SJSA1 (cell line): Measurements from ENCODE around the gene CELF5. TPM values are rescaled to one million over a fixed set of nuclear protein-coding genes. Genes with fewer than 3 reads are reported as not detected.

Experiments used
- DNase-seq, 2 experiments: peaks; one replicate each; pipeline ENCODE4 v3.0.0-alpha.2; 2015 to 2020; ENCODE audit warnings: low spot score in 2 of 2, low read depth in 1 of 2
- H3K27ac ChIP-seq: fragments of 250-450 bp; sonication (Bioruptor Pico); 2 replicates; pipeline ENCODE4 v1.5.1; 2020; ENCODE audit warnings: mild to moderate bottlenecking, moderate library complexity
- H3K27me3 ChIP-seq: fragments of 250-450 bp; sonication (Bioruptor Pico); replicated peaks from 2 replicates; pipeline ENCODE4 v1.5.1; 2020; ENCODE audit warnings: mild to moderate bottlenecking, moderate library complexity
- H3K36me3 ChIP-seq: fragments of 250-450 bp; sonication (Bioruptor Pico); 2 replicates; pipeline ENCODE4 v1.5.1; 2020; ENCODE audit warnings: mild to moderate bottlenecking
- H3K4me1 ChIP-seq: fragments of 250-450 bp; sonication (Bioruptor Pico); replicated peaks from 2 replicates; pipeline ENCODE4 v1.6.1; 2021; ENCODE audit warnings: mild to moderate bottlenecking
- H3K4me3 ChIP-seq: fragments of 250-450 bp; sonication (Bioruptor Pico); 2 replicates; pipeline ENCODE4 v1.5.1; 2020; ENCODE audit warnings: mild to moderate bottlenecking
- H3K9me3 ChIP-seq: fragments of 250-450 bp; sonication (Bioruptor Pico); replicated peaks from 2 replicates; pipeline ENCODE4 v1.5.1; 2020; ENCODE audit warnings: mild to moderate bottlenecking
- total RNA-seq: library from RNA; depleted of rRNA; stranded (reverse); fragments of >200 nt; shearing (Covaris generic); gene quantifications from 2 replicates; pipeline ENCODE4 v1.2.3, GENCODE V29; 2014

CELF5 gene
- total RNA-seq, 1 experiment from 2014 or later, result not detected

DNA sequence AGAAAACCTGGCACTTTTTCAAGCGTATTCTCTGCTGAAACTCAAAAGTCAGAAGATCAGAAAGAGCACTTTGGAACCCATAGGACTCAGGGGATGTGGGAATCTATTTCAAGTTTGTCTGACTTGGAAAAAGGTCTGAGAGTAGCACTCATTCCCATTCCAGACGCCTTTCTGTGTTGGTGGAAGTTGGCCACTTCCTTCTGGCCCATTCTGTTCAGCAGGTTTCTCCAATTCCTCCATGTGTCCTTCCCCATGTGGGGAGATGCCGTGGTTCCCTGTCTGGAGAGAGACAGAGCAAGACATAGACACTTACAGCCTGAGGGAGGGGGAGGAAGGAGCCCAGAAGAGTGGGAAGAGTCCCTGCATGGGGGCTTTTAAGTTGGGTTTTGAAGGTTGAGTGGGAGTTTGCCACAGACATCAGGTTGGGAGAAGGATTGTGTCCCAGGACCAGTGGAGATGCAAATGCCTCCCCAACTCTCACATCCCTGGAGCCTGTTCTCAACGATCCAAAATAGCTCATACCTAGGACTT lies 48.0 kb downstream of the CELF5 start:
- Histone ChIP-seq H3K27ac (no peak overlapping the region), H3K4me1 (peaks cover 8% of the 10 kb centered on the region), H3K36me3 (no peaks in the 10 kb centered on the region), H3K9me3 (no peaks in the 10 kb centered on the region), H3K27me3 (peaks cover 39% of the 10 kb centered on the region), H3K4me3 (no peak overlapping the region)
- DNase-seq, result no peak

DNA sequence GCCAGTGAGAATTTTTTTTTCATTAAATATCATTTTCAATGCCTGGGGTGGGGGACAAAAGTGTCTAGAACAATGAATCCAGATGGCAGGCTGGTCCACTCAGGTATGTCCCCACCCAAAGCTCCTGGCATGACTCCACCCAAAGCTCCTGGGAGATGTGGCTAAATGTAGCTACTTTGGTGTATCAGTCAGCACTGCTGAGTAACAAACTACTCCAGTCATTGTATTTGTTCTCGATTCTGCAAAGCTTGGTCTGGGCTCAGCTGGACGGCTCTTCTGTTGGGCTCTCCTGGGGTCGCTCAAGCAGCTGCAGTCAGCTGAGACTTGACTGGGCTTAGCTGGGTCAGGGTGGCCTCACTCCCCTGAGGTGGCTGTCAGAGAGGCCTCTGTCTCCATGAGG lies 48.5 kb downstream of the CELF5 start:
- Histone ChIP-seq H3K36me3 (no peaks in the 10 kb centered on the region), H3K9me3 (no peaks in the 10 kb centered on the region), H3K4me1 (peaks cover 8% of the 10 kb centered on the region), H3K4me3 (no peak overlapping the region), H3K27me3 (peaks cover 39% of the 10 kb centered on the region), H3K27ac (no peak overlapping the region)
- DNase-seq, result no peak

- peaks cover 8% of the 10 kb centered on the region for H3K4me1 ChIP-seq
- H3K27ac ChIP-seq, result no peak overlapping the region
- H3K4me3 ChIP-seq, result no peak overlapping the region
- DNase-seq, result no peak
- H3K9me3 ChIP-seq, result no peaks in the 10 kb centered on the region
- no peaks in the 10 kb centered on the region for H3K36me3 ChIP-seq
- H3K27me3 ChIP-seq, result peaks cover 29% of the 10 kb centered on the region
These were observed 49.9 kb downstream of the CELF5 start for GRCh38 chr19:3274245-3274941.

DNA sequence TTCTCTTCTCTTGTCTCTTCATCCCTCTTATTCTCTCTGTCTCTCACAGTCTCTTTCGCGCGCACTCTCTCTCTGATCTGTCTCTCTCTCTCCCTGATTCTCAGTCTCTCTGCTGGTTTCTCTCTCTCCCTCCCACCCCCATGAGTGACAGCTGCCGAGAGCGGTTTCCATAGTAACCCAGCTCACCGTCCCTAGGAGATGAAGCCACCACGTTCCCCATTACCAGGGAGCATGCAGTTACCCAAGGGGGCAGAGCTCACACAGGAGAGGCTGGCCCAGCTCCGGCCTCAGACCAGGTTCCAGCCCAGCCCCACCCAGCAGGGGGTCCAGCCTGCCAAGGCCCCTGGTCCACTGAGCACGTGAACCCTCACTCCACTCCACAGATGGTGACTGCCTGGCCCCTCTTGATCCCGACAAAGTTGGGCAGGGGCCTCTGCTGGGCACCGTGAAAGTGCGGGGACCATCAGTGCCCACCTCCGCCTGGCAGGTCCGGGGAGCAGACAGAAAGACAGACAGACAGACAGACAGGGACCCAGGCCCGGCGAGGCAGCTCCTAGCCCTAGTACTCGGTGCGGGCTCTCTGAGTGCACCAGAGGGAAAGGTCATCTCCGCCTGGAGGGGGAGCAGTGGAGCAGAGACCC lies 50.6 kb downstream of the CELF5 start:
- Histone ChIP-seq H3K4me1 (peaks cover 8% of the 10 kb centered on the region), H3K27me3 (peaks cover 22% of the 10 kb centered on the region), H3K9me3 (no peaks in the 10 kb centered on the region), H3K4me3 (peak overlapping the region; percentile 41), H3K36me3 (no peaks in the 10 kb centered on the region), H3K27ac (no peak overlapping the region)
- DNase-seq, result no peak

DNA sequence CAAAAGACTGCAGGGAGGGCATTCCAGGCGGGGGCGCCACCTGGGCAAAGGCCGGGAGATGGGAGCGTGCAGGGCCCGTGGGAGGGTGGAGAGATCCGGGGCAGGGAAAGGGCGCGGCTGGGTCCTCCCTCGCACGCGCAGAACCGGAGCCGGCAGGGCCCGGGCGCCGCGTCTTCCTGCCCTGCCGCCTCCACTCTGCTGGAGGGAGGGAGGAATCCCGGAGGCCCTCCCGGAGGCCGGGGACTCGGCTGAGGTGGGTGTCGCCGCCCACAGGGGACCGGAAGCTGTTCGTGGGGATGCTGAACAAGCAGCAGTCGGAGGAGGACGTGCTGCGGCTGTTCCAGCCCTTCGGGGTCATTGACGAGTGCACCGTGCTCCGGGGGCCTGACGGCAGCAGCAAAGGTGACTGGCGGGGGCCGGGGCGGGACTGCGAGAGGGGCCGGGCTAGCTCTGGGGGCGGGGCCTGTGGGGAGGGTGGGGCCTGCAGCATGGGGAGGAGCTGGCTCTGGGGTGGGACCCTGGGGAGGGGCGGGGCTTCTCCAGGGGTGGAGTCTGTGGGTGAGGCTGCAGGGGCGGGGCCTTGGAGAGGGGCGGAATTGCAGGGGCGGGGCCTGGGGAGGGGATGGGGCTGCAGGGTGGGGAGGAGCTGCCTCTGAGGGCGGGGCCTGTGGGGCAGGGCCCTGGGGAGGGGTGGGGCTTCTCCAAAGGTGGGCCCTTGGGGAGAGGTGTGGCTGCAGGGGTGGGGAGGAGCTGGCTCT lies 51.3 kb downstream of the CELF5 start:
- Histone ChIP-seq H3K4me1 (peaks cover 8% of the 10 kb centered on the region), H3K9me3 (no peaks in the 10 kb centered on the region), H3K4me3 (peak overlapping the region; percentile 41), H3K36me3 (no peaks in the 10 kb centered on the region), H3K27me3 (peaks cover 21% of the 10 kb centered on the region), H3K27ac (no peak overlapping the region)
- DNase-seq, result peak; percentile 77 to 94

GRCh38 chr19:3276341-3276799 lies 51.9 kb downstream of the CELF5 start:
- Histone ChIP-seq H3K4me1 (peaks cover 8% of the 10 kb centered on the region), H3K27me3 (peaks cover 24% of the 10 kb centered on the region), H3K27ac (no peak overlapping the region), H3K4me3 (no peak overlapping the region), H3K36me3 (no peaks in the 10 kb centered on the region), H3K9me3 (no peaks in the 10 kb centered on the region)
- peak in 1 of 2 experiments; percentile 58 for DNase-seq

DNA sequence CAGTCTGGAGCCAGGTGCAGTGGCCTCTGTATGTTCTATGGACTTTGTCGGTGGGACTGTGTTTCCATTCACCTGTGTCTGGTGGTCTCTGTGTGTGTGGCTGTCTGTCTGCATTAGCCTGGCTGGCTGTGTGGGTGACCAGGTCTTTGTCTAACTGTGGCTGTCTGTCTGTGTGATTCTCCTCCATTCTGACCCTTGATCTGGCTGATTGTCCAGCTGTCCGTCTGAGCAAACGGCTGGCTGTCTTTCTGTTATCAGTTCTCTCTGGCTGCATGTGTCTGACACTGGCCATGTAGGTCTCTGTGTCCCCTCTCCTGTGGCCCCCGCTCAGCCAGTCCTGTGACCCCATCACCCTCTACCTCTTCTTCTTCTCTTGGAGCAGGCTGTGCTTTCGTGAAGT lies 53.2 kb downstream of the CELF5 start:
- H3K36me3 ChIP-seq, result no peaks in the 10 kb centered on the region
- DNase-seq, result no peak
- H3K27ac ChIP-seq, result no peak overlapping the region
- no peaks in the 10 kb centered on the region for H3K9me3 ChIP-seq
- peaks cover 8% of the 10 kb centered on the region for H3K4me1 ChIP-seq
- peaks cover 20% of the 10 kb centered on the region for H3K27me3 ChIP-seq
- H3K4me3 ChIP-seq, result no peak overlapping the region

GRCh38 chr19:3278294-3278693 lies 53.8 kb downstream of the CELF5 start:
- no peak for DNase-seq
- Histone ChIP-seq H3K36me3 (no peaks in the 10 kb centered on the region), H3K4me3 (no peak overlapping the region), H3K9me3 (no peaks in the 10 kb centered on the region), H3K4me1 (peaks cover 8% of the 10 kb centered on the region), H3K27ac (no peak overlapping the region), H3K27me3 (peaks cover 21% of the 10 kb centered on the region)

DNA sequence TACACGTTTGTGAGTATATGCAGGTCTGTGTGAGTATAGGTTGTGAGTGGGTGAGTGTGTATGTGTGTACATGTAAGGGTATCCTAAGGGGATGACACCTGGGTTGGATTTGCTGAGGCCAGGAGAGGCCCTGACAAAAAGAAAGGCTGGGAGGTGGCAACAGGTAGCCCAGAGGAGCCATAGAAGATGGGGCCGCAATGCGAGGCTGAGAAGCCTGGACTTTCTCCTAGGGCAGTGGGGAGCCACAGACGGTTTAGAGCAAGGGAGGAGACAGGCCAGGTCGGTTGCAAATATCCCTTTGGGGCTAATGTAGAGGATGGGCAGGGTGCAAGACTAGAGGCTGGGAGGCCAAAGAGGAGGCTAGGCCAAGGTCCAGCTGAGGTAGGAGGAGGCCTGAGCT lies 54.3 kb downstream of the CELF5 start:
- no peak overlapping the region for H3K27ac ChIP-seq
- H3K27me3 ChIP-seq, result peaks cover 22% of the 10 kb centered on the region
- H3K4me1 ChIP-seq, result peaks cover 8% of the 10 kb centered on the region
- no peak overlapping the region for H3K4me3 ChIP-seq
- no peaks in the 10 kb centered on the region for H3K9me3 ChIP-seq
- H3K36me3 ChIP-seq, result no peaks in the 10 kb centered on the region
- DNase-seq, result no peak

GRCh38 chr19:3279306-3279705 lies 54.8 kb downstream of the CELF5 start:
- DNase-seq, result no peak
- peaks cover 25% of the 10 kb centered on the region for H3K27me3 ChIP-seq
- no peaks in the 10 kb centered on the region for H3K9me3 ChIP-seq
- H3K4me1 ChIP-seq, result peaks cover 8% of the 10 kb centered on the region
- H3K27ac ChIP-seq, result no peak overlapping the region
- no peaks in the 10 kb centered on the region for H3K36me3 ChIP-seq
- H3K4me3 ChIP-seq, result no peak overlapping the region

- Histone ChIP-seq H3K27ac (no peak overlapping the region), H3K4me3 (no peak overlapping the region), H3K36me3 (no peaks in the 10 kb centered on the region), H3K4me1 (no peaks in the 10 kb centered on the region), H3K9me3 (no peaks in the 10 kb centered on the region), H3K27me3 (peaks cover 31% of the 10 kb centered on the region)
- no peak for DNase-seq
These were observed 56.6 kb downstream of the CELF5 start for GRCh38 chr19:3281026-3281425.

- Histone ChIP-seq H3K4me3 (no peak overlapping the region), H3K36me3 (no peaks in the 10 kb centered on the region), H3K4me1 (no peaks in the 10 kb centered on the region), H3K27me3 (peaks cover 34% of the 10 kb centered on the region), H3K9me3 (no peaks in the 10 kb centered on the region), H3K27ac (no peak overlapping the region)
- no peak for DNase-seq
These were observed 57.7 kb downstream of the CELF5 start for GRCh38 chr19:3282155-3282554.

DNA sequence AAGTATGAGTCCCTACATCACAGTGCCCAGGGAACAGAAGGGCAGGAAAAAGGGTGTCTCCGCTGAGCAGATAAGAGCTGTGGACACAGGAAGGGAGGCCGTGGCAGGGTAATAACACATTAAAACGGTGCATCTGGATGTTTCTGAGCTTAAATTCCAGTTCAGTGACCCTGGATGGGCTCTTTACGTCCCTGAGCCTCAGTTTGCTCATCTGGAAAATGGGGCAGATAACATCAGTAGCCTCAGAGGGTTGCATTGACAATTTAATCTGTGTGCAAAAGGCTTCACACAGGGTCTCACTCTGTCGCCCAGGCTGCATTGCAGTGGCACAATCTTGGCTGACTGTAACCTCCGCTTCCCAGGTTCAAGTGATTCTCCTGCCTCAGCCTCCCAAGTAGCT lies 58.1 kb downstream of the CELF5 start:
- H3K9me3 ChIP-seq, result no peaks in the 10 kb centered on the region
- H3K4me3 ChIP-seq, result no peak overlapping the region
- peaks cover 34% of the 10 kb centered on the region for H3K27me3 ChIP-seq
- no peaks in the 10 kb centered on the region for H3K36me3 ChIP-seq
- no peak overlapping the region for H3K27ac ChIP-seq
- DNase-seq, result no peak
- no peaks in the 10 kb centered on the region for H3K4me1 ChIP-seq

GRCh38 chr19:3283246-3283751 lies 58.8 kb downstream of the CELF5 start:
- peaks cover 37% of the 10 kb centered on the region for H3K27me3 ChIP-seq
- H3K36me3 ChIP-seq, result no peaks in the 10 kb centered on the region
- H3K4me3 ChIP-seq, result no peak overlapping the region
- no peaks in the 10 kb centered on the region for H3K4me1 ChIP-seq
- no peak overlapping the region for H3K27ac ChIP-seq
- H3K9me3 ChIP-seq, result no peaks in the 10 kb centered on the region
- no peak for DNase-seq
